ENCODE results near the gene CFAP20DC.
"Not testable (repeated sequence)": the region's sequence is repeated elsewhere in the genome, so short reads cannot be mapped to it uniquely, and the experiment has no call there.

Gene CFAP20DC

GRCh38 chr3:58742239-58742638 lies 307.6 kb downstream of the CFAP20DC start:
- no peak for DNase-seq (ENCODE audit: low read depth)

- no peak for DNase-seq (ENCODE audit: low read depth)
These were observed 312.2 kb downstream of the CFAP20DC start for GRCh38 chr3:58737644-58738043.

- no peak for DNase-seq (ENCODE audit: low read depth)
These were observed 318.2 kb downstream of the CFAP20DC start for GRCh38 chr3:58731673-58732072.

- DNase-seq (ENCODE audit: low read depth) = no peak
These were observed 321.1 kb downstream of the CFAP20DC start for GRCh38 chr3:58728723-58729122.

- DNase-seq (ENCODE audit: low read depth) = no peak
These were observed 324.4 kb downstream of the CFAP20DC start for GRCh38 chr3:58725326-58725853.

- DNase-seq (ENCODE audit: low read depth) = no peak
These were observed 325.5 kb downstream of the CFAP20DC start for GRCh38 chr3:58724336-58724735.

GRCh38 chr3:58723173-58723572 lies 326.7 kb downstream of the CFAP20DC start:
- DNase-seq (ENCODE audit: low read depth) = peak; percentile 12

- DNase-seq (ENCODE audit: low read depth) = no peak
These were observed 327.3 kb downstream of the CFAP20DC start for GRCh38 chr3:58722561-58722960.

- DNase-seq (ENCODE audit: low read depth) = no peak
These were observed 329.3 kb downstream of the CFAP20DC start for GRCh38 chr3:58720526-58720925.

GRCh38 chr3:58719684-58720083 lies 330.1 kb downstream of the CFAP20DC start:
- no peak for DNase-seq (ENCODE audit: low read depth)

GRCh38 chr3:58713715-58714401 lies 336.0 kb downstream of the CFAP20DC start:
- DNase-seq (ENCODE audit: low read depth) = no peak

GRCh38 chr3:58711871-58712270 lies 338.0 kb downstream of the CFAP20DC start:
- DNase-seq (ENCODE audit: low read depth) = no peak

- not testable (repeated sequence) for DNase-seq (ENCODE audit: low read depth)
These were observed 340.8 kb downstream of the CFAP20DC start for GRCh38 chr3:58708983-58709382.

GRCh38 chr3:58708116-58708791 lies 341.6 kb downstream of the CFAP20DC start:
- no peak for DNase-seq (ENCODE audit: low read depth)

- no peak for DNase-seq (ENCODE audit: low read depth)
These were observed 342.4 kb downstream of the CFAP20DC start for GRCh38 chr3:58707390-58707930.

- DNase-seq (ENCODE audit: low read depth) = no peak
These were observed 343.2 kb downstream of the CFAP20DC start for GRCh38 chr3:58706395-58707167.

GRCh38 chr3:58704745-58705144 lies 345.1 kb downstream of the CFAP20DC start:
- no peak for DNase-seq (ENCODE audit: low read depth)

GRCh38 chr3:58704304-58704703 lies 345.5 kb downstream of the CFAP20DC start:
- DNase-seq (ENCODE audit: low read depth) = not testable (repeated sequence)

GRCh38 chr3:58698246-58698645 lies 351.6 kb downstream of the CFAP20DC start:
- no peak for DNase-seq (ENCODE audit: low read depth)

GRCh38 chr3:58697561-58697960 lies 352.3 kb downstream of the CFAP20DC start:
- DNase-seq (ENCODE audit: low read depth) = no peak

- DNase-seq (ENCODE audit: low read depth) = not testable (repeated sequence)
These were observed 353.0 kb downstream of the CFAP20DC start for GRCh38 chr3:58696813-58697212.

GRCh38 chr3:58696093-58696492 lies 353.7 kb downstream of the CFAP20DC start:
- DNase-seq (ENCODE audit: low read depth) = no peak

Measured in amniotic epithelial cell (primary cell).